Sigmoid colon (tissue), 7 donors: ENCODE measurements around the gene SCAPER. TPM values are rescaled to one million over a fixed set of nuclear protein-coding genes. Genes with fewer than 3 reads are reported as not detected.

ENCODE experiments used
- DNase-seq: peaks from one replicate; pipeline ENCODE4 v3.0.0-alpha.2; 2019
- H3K27ac ChIP-seq, 4 donors: fragments of 200-600 bp; sonication (generic); one replicate each; pipeline ENCODE4 v1.5.1; 2016 to 2019; ENCODE audit warnings: mild to moderate bottlenecking in 1 of 4
- H3K27me3 ChIP-seq, 3 donors: fragments of 200-600 bp; sonication (generic); one replicate each; pipeline ENCODE4 v1.5.1; 2019; ENCODE audit warnings: mild to moderate bottlenecking in 1 of 3
- H3K36me3 ChIP-seq, 4 donors: fragments of 200-600 bp; sonication (generic); one replicate each; pipeline ENCODE4 v1.5.1; 2016 to 2019
- H3K4me1 ChIP-seq, 4 donors: fragments of 200-600 bp; sonication (generic); one replicate each; pipeline ENCODE4 v1.5.1; 2017 to 2019
- H3K4me3 ChIP-seq, 4 donors: fragments of 200-600 bp; sonication (generic); one replicate each; pipeline ENCODE4 v1.5.1; 2017 to 2019; ENCODE audit warnings: mild to moderate bottlenecking in 2 of 4, moderate library complexity in 1 of 4
- H3K9me3 ChIP-seq, 4 donors: fragments of 200-600 bp in 3 of 4; sonication (generic) in 3 of 4; one replicate each; pipeline versions ENCODE4 v1.5.1 to v1.6.1; 2013 to 2019
- EP300 ChIP-seq, 4 donors: sonication (generic); formaldehyde crosslinking; IDR thresholded peaks; one replicate each; pipeline ENCODE4 v1.6.1; 2017; ENCODE audit warnings: antibody characterized with exemption in 4 of 4
- POLR2A ChIP-seq, 2 donors: fragments of 450-650 bp; IDR thresholded peaks; one replicate each; pipeline ENCODE4 v1.6.1; 2016; ENCODE audit warnings: antibody characterized with exemption in 2 of 2, mild to moderate bottlenecking in 2 of 2, moderate library complexity in 2 of 2
- POLR2AphosphoS5 ChIP-seq, 4 donors: sonication (generic); formaldehyde crosslinking; IDR thresholded peaks; one replicate each; pipeline ENCODE4 v1.6.1; 2017; ENCODE audit warnings: antibody characterized with exemption in 4 of 4
- WGBS, 2 donors: extraction: QIAGEN DNeasy Blood & Tissue Kit; methylation state at CpG; one replicate each; pipeline ENCODE4 v1.1.7; 2013; 5-methylcytosine and 5-hydroxymethylcytosine counted together
- intact Hi-C: fragments of 100-400 bp; cut with DNase I; formaldehyde crosslinking; loops from one replicate; pipeline ENCODE4 v1.15.1; 2023
- polyA plus RNA-seq, 3 donors: library from polyadenylated mRNA; stranded (reverse); fragments of 200-250 nt; gene quantifications; one replicate each; pipeline ENCODE4 v1.2.3, GENCODE V29; 2013
- total RNA-seq, 4 donors: library from RNA; depleted of rRNA; stranded (reverse); fragments of >200 nt; gene quantifications; one replicate each; pipeline ENCODE4 v1.1.0, GENCODE V29; 2016
- TF ChIP-seq, protein P1 (sequence below), 4 experiments: fragments of 450-650 bp in 3 of 4; fragments of 200-600 bp in 1 of 4; IDR thresholded peaks; one replicate each; pipeline ENCODE4 v1.5.1; 2016 to 2019; ENCODE audit warnings: antibody characterized with exemption in 4 of 4, mild to moderate bottlenecking in 3 of 4, moderate library complexity in 2 of 4
- donor health status: healthy with polysubstance abuse.
- donor health status: Bipolar disorder and iron deficiency.
- donor health status: healthy.

Gene SCAPER
- total and polyA plus RNA-seq, 7 donors = 5.3 to 40.7 (median 22.5) TPM

DNA sequence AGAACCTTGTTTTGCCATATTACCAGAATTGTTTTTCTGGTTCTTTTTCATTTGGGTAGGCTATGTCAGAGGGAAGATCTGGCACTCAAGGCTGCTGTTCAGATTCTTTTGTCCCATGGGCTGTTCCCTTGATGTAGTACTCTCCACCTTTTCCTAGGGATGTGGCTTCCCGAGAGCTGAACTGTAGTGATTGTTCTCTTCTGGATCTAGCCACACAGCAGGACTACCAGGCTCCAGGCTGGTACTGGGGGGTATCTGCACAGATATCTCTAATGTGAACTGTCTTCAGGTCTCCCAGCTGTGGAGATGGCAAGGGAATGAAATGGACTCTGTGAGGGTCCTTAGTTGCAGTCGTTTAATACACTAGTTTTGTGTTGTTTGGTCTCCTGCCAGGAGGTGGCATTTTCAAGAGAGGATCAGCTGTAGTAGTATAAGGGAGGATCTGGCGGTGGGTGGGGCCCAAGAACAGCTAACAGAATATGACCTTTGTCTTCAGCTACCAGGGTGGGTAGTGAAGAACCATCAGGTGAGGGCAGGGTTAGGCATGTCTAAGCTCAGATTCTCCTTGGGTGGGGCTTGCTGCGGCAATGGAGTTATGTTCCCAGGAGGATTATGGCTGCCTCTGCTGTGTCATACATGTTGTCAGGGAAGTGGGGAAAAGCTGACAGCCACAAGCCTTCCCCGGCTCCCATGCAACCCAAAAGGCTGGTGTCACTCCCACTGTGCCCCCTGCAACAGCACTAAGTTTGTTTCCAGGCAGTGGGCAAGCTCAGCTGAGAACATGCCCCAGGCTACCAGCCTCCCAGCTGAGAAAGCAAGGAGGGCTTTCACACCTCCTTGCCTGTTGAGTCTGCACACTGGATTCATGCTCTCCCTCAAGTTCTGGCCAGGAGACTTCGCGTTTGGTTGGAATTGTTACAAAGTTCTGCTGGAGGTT lies 316.1 kb downstream of the SCAPER start:
- H3K9me3 ChIP-seq = no peaks in the 10 kb centered on the region
- DNase-seq = no peak
- no peaks in the 10 kb centered on the region for H3K27me3 ChIP-seq
- no peak overlapping the region for H3K27ac ChIP-seq
- intact Hi-C loops = no loop called here
- 45 to 81% methylated on average over 7 of the region's 7 CpGs for WGBS, 2 donors
- no peaks in the 10 kb centered on the region for H3K36me3 ChIP-seq
- no peak overlapping the region for H3K4me3 ChIP-seq
- H3K4me1 ChIP-seq = no peaks in the 10 kb centered on the region
- no peak for TF ChIP-seq POLR2AphosphoS5 (IDR thresholded peaks at IDR 0.05)
- TF ChIP-seq EP300 (IDR thresholded peaks at IDR 0.05) = no peak
- TF ChIP-seq, protein P1, sequence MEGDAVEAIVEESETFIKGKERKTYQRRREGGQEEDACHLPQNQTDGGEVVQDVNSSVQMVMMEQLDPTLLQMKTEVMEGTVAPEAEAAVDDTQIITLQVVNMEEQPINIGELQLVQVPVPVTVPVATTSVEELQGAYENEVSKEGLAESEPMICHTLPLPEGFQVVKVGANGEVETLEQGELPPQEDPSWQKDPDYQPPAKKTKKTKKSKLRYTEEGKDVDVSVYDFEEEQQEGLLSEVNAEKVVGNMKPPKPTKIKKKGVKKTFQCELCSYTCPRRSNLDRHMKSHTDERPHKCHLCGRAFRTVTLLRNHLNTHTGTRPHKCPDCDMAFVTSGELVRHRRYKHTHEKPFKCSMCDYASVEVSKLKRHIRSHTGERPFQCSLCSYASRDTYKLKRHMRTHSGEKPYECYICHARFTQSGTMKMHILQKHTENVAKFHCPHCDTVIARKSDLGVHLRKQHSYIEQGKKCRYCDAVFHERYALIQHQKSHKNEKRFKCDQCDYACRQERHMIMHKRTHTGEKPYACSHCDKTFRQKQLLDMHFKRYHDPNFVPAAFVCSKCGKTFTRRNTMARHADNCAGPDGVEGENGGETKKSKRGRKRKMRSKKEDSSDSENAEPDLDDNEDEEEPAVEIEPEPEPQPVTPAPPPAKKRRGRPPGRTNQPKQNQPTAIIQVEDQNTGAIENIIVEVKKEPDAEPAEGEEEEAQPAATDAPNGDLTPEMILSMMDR (IDR thresholded peaks at IDR 0.05) = no peak
- TF ChIP-seq POLR2A (IDR thresholded peaks at IDR 0.05) = no peak

DNA sequence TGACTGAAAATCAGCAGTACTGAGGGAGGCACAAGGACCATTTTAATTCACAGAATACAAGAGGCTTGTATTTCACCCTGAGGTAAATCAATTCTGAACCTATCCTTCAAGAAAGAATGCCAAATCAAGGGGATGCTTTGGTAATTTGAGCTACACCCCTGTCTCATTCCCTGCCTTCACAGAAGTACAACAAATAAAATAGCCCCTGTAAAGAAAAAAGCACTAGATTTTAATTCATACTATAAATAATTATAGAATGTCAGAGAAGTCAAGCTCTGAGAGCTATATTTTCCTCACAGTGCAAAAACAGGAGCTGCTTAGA lies 319.6 kb downstream of the SCAPER start:
- no peak for DNase-seq
- peaks cover 0 to 9% (median 5%) of the 10 kb centered on the region in 4 donors for H3K9me3 ChIP-seq
- H3K4me3 ChIP-seq = no peak overlapping the region
- no peaks in the 10 kb centered on the region for H3K27me3 ChIP-seq
- TF ChIP-seq POLR2A (IDR thresholded peaks at IDR 0.05) (no peak), POLR2AphosphoS5 (IDR thresholded peaks at IDR 0.05) (no peak)
- no peak overlapping the region for H3K27ac ChIP-seq
- H3K4me1 ChIP-seq = no peaks in the 10 kb centered on the region
- intact Hi-C loops = no loop called here
- no peaks in the 10 kb centered on the region for H3K36me3 ChIP-seq

DNA sequence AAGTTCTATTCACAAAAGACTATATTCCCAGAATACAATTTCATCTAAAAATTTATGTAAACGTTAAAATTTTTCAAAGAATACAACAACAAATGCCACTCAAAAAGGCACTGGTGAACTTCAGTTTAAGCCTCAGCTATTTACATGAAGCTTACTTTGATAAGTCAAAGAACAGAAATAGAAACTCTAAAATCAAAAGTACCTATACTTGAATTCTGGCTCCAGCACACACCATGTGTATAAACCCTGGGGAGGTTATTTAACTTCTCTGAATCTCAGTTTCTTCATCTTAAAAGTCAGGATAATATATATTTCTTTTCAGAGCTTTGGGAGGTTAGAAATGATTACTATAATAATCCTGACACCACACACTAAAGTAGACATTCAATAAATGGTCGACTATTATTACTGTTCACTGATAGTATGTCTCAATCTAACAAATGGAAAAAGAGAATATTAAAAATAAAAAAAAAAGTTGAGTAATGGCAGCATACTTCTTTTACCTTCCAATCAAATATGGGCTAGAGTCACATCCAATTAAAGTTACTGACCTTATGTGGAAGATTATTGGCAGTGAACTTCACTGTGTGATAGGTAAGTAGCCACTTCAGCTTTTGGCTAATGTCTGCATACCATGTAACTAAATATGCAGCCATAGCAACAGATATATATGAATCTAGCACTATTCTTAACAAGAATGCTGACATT lies 320.1 kb downstream of the SCAPER start:
- Histone ChIP-seq H3K36me3 (no peaks in the 10 kb centered on the region), H3K4me3 (no peak overlapping the region), H3K27ac (no peak overlapping the region), H3K27me3 (no peaks in the 10 kb centered on the region), H3K4me1 (no peaks in the 10 kb centered on the region), H3K9me3 (peaks cover 0 to 9% (median 5%) of the 10 kb centered on the region in 4 donors)
- TF ChIP-seq, protein P1 (IDR thresholded peaks at IDR 0.05) = no peak
- TF ChIP-seq POLR2AphosphoS5 (IDR thresholded peaks at IDR 0.05) (no peak), POLR2A (IDR thresholded peaks at IDR 0.05) (no peak), EP300 (IDR thresholded peaks at IDR 0.05) (no peak)
- intact Hi-C loops = no loop called here
- DNase-seq = no peak
- WGBS, 2 donors = 88 to 90% methylated on average over 2 of the region's 2 CpGs

DNA sequence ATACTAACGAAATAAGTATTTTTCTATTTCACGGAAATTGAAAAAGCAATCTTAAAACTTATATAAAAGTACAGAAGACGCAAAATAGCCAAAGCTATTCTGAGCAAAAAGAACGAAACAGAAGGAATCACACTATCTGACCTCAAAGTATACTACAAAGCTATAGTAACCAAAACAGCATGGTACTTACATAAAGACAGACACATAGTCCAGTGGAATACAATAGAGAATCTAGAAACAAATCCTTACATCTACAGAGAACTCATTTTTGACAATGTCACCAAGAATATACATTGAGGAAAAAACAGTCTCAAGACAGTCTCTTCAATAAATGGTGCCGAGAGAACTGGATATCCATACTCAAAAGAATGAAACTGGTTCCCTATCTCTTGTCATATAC lies 322.6 kb downstream of the SCAPER start:
- no peak for DNase-seq
- Histone ChIP-seq H3K4me3 (no peak overlapping the region), H3K36me3 (no peaks in the 10 kb centered on the region), H3K4me1 (peaks cover 0 to 4% (median under 1%) of the 10 kb centered on the region in 4 donors), H3K27ac (no peak overlapping the region), H3K27me3 (no peaks in the 10 kb centered on the region), H3K9me3 (peaks cover 0 to 9% (median 5%) of the 10 kb centered on the region in 4 donors)
- intact Hi-C loops = no loop called here
- TF ChIP-seq POLR2A (IDR thresholded peaks at IDR 0.05) = no peak
- TF ChIP-seq EP300 (IDR thresholded peaks at IDR 0.05) = no peak
- no peak for TF ChIP-seq POLR2AphosphoS5 (IDR thresholded peaks at IDR 0.05)
- TF ChIP-seq, protein P1 (IDR thresholded peaks at IDR 0.05) = no peak
- 78 to 91% methylated on average over 5 of the region's 5 CpGs for WGBS, 2 donors

DNA sequence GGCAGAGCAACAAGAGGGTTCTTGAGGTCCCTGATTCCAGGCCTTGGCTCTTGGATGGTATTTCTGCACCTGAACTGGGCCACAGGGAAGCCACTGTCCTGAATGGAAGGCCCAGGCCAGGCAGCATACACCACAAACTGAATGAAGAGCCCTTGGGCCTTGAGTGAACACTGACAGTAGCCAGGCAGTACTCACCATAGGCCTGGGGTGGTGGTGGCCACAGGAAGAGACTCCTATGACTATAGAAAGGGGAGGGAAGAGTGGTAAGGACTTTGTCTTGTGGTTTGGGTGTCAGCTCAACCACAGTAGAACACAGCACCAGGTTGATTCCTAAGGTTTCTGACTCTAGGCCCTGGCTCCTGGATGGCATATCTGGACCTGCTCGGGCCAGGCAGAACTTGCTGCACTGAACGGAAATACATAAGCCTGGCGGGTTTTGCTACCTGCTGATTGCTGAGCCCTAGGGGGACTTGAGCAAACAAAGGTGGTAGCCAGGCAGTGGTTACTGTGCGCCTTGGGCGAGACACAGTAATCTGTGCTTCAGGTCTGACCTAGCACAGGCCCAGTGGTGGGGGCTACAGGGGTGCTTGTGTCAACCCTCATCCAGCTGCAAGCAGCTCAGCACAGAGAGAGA lies 327.1 kb downstream of the SCAPER start:
- TF ChIP-seq POLR2A (IDR thresholded peaks at IDR 0.05) (no peak), POLR2AphosphoS5 (IDR thresholded peaks at IDR 0.05) (no peak), EP300 (IDR thresholded peaks at IDR 0.05) (no peak)
- TF ChIP-seq, protein P1 (IDR thresholded peaks at IDR 0.05) = no peak
- DNase-seq = peak; percentile 52
- H3K36me3 ChIP-seq = no peaks in the 10 kb centered on the region
- H3K27ac ChIP-seq = no peak overlapping the region
- WGBS, 2 donors = 98 to 99% methylated on average over 5 of the region's 5 CpGs
- H3K4me1 ChIP-seq = peaks cover 0 to 15% (median 12%) of the 10 kb centered on the region in 4 donors
- peaks cover 0 to 9% (median 4%) of the 10 kb centered on the region in 4 donors for H3K9me3 ChIP-seq
- intact Hi-C loops = no loop called here
- no peaks in the 10 kb centered on the region for H3K27me3 ChIP-seq
- H3K4me3 ChIP-seq = no peak overlapping the region
